Liver (tissue), 3 donors: ENCODE data around the gene RNASEH2A.

Source experiments
- CTCF ChIP-seq: fragments of 150-350 bp; IDR thresholded peaks from 2 replicates; pipeline ENCODE4 v1.5.1; 2017; ENCODE audit warnings: improper control_type of control experiment, low read depth, low read length; ENCODE audit not compliant: missing input control
- EGR1 ChIP-seq, 2 donors: IDR thresholded peaks; 2 replicates each; pipeline ENCODE4 v1.6.1; 2016 to 2018; ENCODE audit warnings: antibody characterized with exemption in 2 of 2, low read depth in 2 of 2
- FOXA1 ChIP-seq: IDR thresholded peaks from 2 replicates; pipeline ENCODE4 v1.6.1; 2016; ENCODE audit warnings: antibody characterized with exemption
- GABPA ChIP-seq, 2 donors: IDR thresholded peaks in 1 of 2; conservative IDR thresholded peaks in 1 of 2; 2 replicates each; pipeline ENCODE4 v1.6.1; 2016; ENCODE audit warnings: antibody characterized with exemption in 2 of 2, mild to moderate bottlenecking in 1 of 2, moderate library complexity in 1 of 2
- HNF4A ChIP-seq, 2 donors: conservative IDR thresholded peaks; 2 replicates each; pipeline ENCODE4 v1.6.1; 2016; ENCODE audit warnings: antibody characterized with exemption in 2 of 2, mild to moderate bottlenecking in 2 of 2
- JUND ChIP-seq, 2 donors: IDR thresholded peaks; 2 replicates each; pipeline ENCODE4 v1.6.1; 2016; ENCODE audit warnings: antibody characterized with exemption in 2 of 2
- NR2F2 ChIP-seq: IDR thresholded peaks from 2 replicates; pipeline ENCODE4 v1.6.1; 2016; ENCODE audit warnings: antibody characterized with exemption
- RAD21 ChIP-seq, 2 donors: IDR thresholded peaks; 2 replicates each; pipeline ENCODE4 v1.6.1; 2016; ENCODE audit warnings: antibody characterized with exemption in 2 of 2, mild to moderate bottlenecking in 2 of 2
- REST ChIP-seq: IDR thresholded peaks from 2 replicates; pipeline ENCODE4 v1.6.1; 2016; ENCODE audit warnings: antibody characterized with exemption, mild to moderate bottlenecking
- RXRA ChIP-seq, 2 donors: IDR thresholded peaks; 2 replicates each; pipeline ENCODE4 v1.6.1; 2017 to 2018; ENCODE audit warnings: antibody characterized with exemption in 2 of 2, mild to moderate bottlenecking in 1 of 2
- SP1 ChIP-seq: IDR thresholded peaks from 2 replicates; pipeline ENCODE4 v1.6.1; 2018; ENCODE audit warnings: antibody characterized with exemption, mild to moderate bottlenecking
- TAF1 ChIP-seq: conservative IDR thresholded peaks from 2 replicates; pipeline ENCODE4 v1.6.1; 2016; ENCODE audit warnings: antibody characterized with exemption, mild to moderate bottlenecking
- YY1 ChIP-seq: IDR thresholded peaks from 2 replicates; pipeline ENCODE4 v1.6.1; 2016; ENCODE audit warnings: antibody characterized with exemption, mild to moderate bottlenecking
- TF ChIP-seq, protein P1 (sequence below): IDR thresholded peaks from 2 replicates; pipeline ENCODE4 v1.6.1; 2016; ENCODE audit warnings: antibody characterized with exemption
- donor health status: healthy.
- donor health status: healthy.

- no peak for TF ChIP-seq CTCF
- no peak for TF ChIP-seq RAD21 (IDR thresholded peaks at IDR 0.05)
- TF ChIP-seq REST = no peak
- no peak for TF ChIP-seq EGR1 (IDR thresholded peaks at IDR 0.05; ENCODE audit: low read depth in 2 of 2)
- no peak for TF ChIP-seq FOXA1
- TF ChIP-seq SP1 = no peak
- TF ChIP-seq NR2F2 = no peak
- no peak for TF ChIP-seq TAF1
- TF ChIP-seq YY1 = no peak
- TF ChIP-seq GABPA (IDR thresholded peaks at IDR 0.05 in 1 of 2, conservative IDR thresholded peaks at IDR 0.05 in 1 of 2) = no peak
- no peak for TF ChIP-seq JUND (IDR thresholded peaks at IDR 0.05)
- no peak for TF ChIP-seq RXRA (IDR thresholded peaks at IDR 0.05)
- TF ChIP-seq, protein P1, sequence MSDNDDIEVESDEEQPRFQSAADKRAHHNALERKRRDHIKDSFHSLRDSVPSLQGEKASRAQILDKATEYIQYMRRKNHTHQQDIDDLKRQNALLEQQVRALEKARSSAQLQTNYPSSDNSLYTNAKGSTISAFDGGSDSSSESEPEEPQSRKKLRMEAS = no peak
- no peak for TF ChIP-seq HNF4A (conservative IDR thresholded peaks at IDR 0.05)
These were observed 3.9 kb upstream of the RNASEH2A start for GRCh38 chr19:12802267-12803106.
